GM18520 (cell line): ENCODE measurements around the gene LEPROT.
"Not testable (repeated sequence)": the region's sequence is repeated elsewhere in the genome, so short reads cannot be mapped to it uniquely, and the experiment has no call there.

Experiments
- ATAC-seq: cut with Tn5 transposase; IDR thresholded peaks from one replicate; pipeline ENCODE4 v1.9.1; 2021; ENCODE audit not compliant: unreplicated experiment

Gene LEPROT

GRCh38 chr1:65435987-65436386 is 15.5 kb downstream of the LEPROT start:
- ATAC-seq: no peak

DNA sequence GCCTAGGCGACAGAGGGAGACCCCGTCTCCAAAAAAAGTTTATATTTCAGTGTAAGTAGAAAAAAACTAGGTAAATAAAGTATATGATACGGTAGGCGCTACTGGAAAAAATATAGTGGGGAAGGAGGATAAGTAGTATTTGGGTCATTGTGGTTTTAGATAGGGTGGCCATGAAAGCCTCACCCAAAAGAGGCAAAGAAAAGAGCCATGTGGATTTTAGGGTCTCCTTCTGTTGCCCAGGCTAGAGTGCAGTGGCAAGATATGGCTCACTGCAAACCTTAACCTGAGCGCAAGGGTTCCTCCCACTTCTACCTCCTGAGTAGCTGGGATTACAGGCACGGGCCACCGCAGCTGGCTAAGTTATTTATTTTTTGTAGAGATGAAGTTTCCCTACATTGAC is 17.1 kb downstream of the LEPROT start:
- no peak for ATAC-seq

DNA sequence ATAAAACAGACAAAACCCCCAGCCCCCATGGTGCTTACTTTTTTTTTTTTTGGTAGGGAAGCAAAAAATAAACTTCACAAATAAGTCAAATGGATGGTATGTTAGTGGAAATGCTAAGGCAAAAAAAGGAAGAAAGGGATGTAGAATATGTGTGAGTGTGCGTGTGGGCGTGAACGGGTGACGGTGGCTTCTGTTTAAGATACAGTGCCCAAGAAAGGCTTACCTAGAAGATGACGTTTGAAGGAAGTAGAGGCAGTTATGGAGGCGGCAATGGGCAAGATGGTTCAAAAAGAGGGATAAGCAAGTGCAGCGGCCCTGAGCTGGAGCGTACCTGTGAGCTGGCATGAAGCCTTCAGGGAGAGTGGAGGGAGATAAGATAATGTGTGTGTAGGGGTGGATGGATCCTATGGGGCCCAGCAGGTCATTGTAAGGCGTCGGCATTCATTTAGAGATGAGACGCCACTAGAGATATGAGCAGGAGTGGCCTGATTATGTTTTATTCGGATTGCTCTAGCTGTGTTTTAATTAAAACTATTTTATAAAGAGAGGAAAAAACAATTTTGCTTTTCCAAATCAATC is 19.9 kb downstream of the LEPROT start:
- no peak for ATAC-seq

- no peak for ATAC-seq
Observed at GRCh38 chr1:65440915-65441314, 20.4 kb downstream of the LEPROT start.

DNA sequence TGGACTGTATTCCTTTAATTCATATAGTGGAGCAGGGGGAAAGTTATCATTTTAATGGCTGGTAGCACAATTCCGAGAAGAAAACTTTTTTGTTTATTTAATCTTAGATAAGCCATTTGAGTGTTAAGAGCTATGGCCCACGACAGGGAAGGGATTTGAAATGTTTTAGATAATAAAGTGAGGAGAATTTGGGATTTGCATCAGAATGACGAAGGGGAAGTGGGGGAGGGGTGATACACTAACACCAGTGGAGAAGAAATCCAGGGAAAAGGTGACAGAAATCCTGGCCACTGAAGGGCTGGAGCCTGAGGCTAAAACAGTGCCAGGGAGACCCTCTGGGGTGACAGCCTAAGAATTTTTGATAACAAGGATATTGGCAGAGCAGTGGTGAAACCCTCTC is 21.0 kb downstream of the LEPROT start:
- no peak for ATAC-seq

- ATAC-seq: no peak
Observed at GRCh38 chr1:65442442-65442841, 22.0 kb downstream of the LEPROT start.

- ATAC-seq: no peak
Observed at GRCh38 chr1:65443647-65444046, 23.2 kb downstream of the LEPROT start.

- ATAC-seq: no peak
Observed at GRCh38 chr1:65444128-65444640, 23.7 kb downstream of the LEPROT start.

GRCh38 chr1:65445837-65446236 is 25.4 kb downstream of the LEPROT start:
- ATAC-seq: no peak

DNA sequence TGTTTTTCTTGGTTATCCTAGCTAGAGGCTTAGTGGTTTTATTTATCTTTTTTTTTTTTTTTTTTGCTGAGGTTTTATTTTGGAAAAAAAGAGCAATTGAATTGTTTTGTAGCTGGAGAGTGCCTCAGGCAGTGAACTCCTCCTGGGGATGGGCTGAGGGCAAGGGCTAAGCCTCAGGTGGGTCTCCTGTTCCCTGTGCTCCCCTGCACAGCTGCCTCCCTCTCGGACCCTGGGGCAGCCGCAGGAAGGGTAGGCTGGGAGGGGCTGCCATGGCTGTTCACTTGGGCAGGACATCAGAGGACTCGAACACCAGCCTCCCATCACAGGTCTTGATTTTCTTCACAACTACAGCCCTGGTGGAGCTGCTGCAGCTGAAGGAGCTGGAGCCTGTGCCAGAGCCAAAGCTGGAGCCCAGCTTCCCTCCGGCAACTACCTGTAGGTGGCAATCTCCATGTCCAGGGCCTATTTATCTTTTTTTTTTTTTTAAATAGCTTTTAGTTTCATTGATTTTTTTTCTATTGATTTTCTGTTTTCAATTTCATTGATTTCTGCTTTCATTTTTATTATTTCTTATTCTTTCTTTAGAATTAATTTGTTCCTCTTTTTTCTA is 28.9 kb downstream of the LEPROT start:
- ATAC-seq: no peak

DNA sequence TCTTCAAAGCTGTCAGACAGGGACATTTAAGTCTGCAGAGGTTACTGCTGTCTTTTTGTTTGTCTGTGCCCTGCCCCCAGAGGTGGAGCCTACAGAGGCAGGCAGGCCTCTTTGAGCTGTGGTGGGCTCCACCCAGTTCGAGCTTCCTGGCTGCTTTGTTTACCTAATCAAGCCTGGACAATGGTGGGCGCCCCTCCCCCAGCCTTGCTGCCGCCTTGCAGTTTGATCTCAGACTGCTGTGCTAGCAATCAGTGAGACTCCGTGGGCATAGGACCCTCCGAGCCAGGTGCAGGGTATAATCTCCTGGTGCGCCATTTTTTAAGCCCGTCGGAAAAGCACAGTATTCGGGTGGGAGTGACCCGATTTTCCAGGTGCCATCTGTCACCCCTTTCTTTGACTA is 35.2 kb downstream of the LEPROT start:
- not testable (repeated sequence) for ATAC-seq

- no peak for ATAC-seq
Observed at GRCh38 chr1:65456481-65456880, 36.0 kb downstream of the LEPROT start.

- ATAC-seq: no peak
Observed at GRCh38 chr1:65457868-65458267, 37.4 kb downstream of the LEPROT start.

DNA sequence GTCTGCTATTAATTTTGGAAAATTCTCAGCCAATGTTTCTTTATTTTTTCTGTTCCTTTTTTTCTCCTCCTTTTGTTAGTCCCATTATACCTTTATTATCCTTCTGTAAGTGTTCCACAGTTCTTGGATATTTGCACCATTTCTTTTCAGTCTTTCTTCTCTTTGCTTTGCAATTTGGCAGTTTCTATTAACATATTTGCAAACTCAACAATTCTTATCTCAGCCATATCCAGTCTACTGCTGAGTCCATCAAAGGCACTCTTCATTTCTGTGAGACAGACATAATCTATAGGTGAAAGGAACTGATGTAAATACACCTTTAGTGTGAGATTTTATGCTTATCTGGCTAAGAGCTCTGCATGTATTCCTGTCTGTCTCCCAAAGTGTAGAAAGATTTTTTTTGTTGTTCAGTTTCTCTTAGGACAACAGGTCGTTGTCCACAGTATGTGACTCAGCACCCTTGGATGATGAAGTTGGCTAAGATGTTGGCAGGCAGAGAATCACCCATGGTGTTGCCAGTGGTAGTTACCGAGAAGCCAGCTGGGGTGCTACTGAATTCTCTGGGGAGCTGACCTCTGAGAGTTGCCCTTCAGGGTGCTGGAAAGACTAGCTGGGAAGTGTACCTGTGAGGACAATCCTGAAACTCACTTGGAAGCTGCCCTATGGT is 38.4 kb downstream of the LEPROT start:
- peak; percentile 27 for ATAC-seq

DNA sequence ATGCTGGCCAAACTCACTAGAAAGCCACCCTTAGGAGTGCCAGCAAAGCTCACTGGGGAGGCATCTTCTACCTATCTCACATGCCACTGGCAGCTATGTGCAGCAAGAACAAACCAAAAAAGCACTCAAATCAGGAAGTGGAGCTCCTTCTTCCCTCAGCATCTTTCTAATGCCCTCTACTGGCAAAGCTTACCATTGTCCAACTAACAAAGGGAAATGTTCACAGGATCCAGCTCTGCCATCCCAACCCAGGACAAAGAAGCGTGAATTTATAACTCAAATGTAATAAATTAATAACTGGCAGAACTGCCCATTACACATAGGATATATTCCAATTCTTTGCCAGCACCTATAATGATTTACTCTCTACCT is 38.9 kb downstream of the LEPROT start:
- ATAC-seq: peak; percentile 63

GRCh38 chr1:65465837-65466236 is 45.4 kb downstream of the LEPROT start:
- not testable (repeated sequence) for ATAC-seq

GRCh38 chr1:65467536-65467935 is 47.1 kb downstream of the LEPROT start:
- no peak for ATAC-seq

DNA sequence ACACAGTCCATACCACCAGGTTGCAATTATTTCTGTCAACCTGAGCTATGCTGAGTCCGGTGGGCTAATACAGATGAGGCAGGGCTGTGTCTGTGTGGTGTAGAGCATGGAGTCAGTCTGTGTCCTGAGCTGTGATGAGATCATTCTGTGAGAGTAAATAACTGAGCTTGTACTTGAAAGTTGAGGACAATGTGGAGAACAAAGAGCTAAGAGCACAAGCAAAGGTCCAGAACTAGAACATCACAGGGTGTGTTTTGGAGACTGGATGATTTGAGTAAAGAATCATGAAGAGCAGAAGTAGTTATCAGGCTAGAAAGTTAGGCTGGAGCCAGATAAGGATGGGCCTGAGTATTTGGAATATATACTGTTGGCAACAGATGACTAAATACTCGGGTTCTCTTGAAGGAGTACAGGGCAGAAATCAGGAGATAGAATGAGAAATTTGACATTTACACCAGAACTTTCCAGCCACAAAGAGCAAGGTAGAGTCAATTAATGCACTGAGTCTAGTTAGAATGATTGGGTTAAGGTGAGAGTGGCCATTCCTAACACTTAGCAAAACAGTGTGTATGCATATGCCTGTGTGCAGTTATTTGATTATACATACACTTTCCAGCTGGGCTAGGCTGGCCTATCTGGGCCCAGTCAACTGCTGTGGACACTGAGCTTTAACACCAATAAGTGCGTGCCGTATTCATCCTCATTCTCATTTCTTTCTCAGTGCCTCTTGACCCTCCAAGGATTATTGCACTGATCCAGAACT is 48.8 kb downstream of the LEPROT start:
- ATAC-seq: no peak

DNA sequence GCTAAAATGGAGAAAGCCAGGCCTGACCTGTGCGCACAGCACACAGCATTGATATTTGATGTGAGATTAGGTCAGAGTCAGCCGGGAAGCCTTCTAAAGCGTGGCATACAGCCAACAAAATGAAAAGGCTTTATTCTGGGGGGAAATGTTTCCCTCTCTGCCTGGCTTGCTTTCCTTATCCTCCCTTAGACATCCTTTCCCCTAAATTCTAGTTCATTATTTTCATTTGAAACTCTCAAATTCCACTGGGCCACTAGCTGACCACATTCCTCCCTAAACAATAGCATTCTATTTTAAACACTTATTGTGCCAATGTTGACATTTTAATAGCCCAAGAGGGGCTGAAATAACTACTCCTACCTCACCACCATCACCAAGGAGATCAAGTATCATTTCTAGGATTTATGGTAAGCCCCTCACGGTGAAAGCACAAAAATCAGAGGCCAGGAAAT is 49.4 kb downstream of the LEPROT start:
- ATAC-seq: no peak

DNA sequence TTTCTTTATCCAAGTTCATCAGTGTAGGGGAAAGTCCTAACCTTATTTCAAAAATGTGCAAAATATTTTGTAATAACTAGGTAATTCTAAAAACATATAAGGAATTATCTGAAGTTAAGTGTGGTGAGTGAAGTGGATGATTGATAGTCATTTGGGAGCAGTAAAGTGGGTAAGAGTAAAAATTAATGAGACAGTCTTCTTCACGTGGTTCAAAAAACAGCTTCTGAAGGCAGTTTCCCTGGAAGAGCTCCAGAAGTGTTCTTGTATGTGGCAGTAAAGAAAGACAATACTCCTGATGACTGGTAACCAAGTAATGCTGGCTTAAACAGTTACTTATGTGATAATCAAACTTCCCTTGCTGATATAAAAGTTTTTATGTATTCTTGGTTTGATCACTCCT is 50.3 kb downstream of the LEPROT start:
- ATAC-seq: no peak

DNA sequence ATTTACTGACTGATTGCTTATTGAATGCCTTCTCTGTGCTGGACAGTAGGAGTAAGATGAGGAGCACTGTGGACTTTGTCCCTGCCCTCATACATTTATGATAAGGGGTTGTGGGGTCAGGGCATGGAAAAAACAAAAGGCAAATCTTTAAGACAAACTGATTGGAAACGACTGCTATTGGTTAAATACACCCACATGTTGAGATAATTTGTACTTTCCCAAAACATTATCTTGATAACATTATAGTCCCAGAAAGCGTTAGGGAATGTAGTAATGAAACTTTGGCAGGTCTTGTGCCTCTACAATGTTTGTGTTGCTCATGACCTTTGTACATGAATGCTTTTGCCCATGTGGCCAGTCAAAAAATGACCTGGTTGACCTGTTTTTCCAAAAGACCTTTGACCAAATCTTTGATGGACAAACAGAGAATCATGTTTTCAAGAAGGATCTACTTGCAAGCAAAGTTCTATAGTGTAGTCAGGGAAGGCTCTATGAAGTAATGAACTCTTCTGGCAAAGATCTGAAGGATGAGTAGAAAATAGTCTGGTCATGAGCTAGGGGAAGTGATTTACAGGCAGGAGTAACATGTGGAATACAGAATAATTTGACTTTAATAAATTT is 50.9 kb downstream of the LEPROT start:
- no peak for ATAC-seq
